Stimulated activated CD4-positive, alpha-beta T cell treated with anti-CD3 and anti-CD28 coated beads, TNF-alpha, amount 100 ng/mL, for 1 hour (primary cell): ENCODE data around the gene CAMTA2.
A peak's percentile ranks its signal among the peaks of the same experiment; 100 is the strongest.
"Not testable (repeated sequence)": the region's sequence is repeated elsewhere in the genome, so short reads cannot be mapped to it uniquely, and the experiment has no call there.

Source experiments
- DNase-seq, 3 donors: peaks; one replicate each; pipeline ENCODE4 v3.0.0-alpha.2; 2020; ENCODE audit warnings: low read depth in 3 of 3, low spot score in 1 of 3

Gene CAMTA2

DNA sequence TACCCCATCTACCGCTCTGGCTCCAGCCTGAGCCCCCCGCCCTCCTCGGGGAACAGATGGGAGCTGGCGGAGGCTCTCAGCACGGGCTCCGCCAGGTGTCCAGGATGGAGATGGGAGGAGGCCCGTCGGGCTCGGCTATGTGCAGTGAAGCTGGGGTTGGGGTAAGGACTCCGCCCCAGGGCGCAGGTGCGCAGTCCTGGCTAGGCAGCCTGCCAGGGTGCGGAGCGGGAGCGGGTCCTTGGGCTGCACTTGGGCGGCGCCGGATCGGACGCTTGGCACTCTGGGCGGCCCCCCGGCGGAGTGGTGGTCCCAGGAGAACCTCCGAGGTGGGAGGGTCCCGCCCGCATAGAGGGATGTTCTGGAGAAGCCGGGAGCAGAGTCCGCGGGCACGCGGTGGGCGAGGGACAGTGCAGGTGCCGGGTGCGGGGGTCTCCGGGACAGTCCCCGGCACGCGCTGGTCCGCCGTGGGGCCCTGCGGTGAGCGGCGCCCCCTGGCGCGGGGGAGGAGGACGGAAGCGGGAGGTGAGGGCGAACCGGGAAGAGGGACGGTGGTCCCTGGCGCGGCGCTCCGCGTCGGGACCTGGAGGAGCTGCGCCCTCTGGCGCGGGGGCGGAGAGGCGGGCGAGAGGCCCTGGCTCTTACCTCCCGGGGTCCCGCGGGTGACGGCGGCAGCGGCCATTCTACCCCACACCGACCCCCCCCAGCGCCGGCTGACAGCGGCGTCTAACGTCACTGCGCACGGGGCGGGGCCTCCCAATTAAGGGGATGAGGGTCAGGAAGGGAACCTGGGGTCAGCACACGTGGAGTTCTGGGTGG, at the start of gene CAMTA2:
Gene CAMTA2, minus strand, starts transcription at position 725 of the 816 bp plus-strand sequence. CDS start 1,453 bp downstream, outside the sequence.
- DNase-seq = peak; percentile 65 to 86 (median 65)

DNA sequence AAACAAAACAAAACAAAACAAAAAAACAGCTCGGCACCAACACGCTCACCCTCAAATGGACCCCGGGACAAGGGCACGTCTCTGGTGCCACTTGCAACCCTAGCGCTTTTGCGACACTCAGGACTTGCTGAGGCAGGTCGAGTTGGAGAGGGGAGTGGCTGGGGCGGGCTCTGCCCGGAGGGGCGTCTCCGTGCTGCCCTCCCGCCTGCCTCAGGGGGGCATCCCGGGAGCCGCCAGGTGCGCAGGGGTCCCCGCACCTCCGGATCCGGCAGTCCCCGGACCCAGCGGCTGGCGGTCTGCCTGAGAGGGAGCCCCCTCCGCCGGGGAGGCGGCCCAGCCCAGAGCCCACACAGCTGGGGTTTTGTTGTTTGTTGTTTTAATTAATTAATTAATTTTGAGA, 47.8 kb upstream of the CAMTA2 start, which contains the start of gene SLC52A1:
Gene SLC52A1, minus strand, starts transcription at position 112 of the 400 bp plus-strand sequence. CDS start 820 bp downstream, outside the sequence.
- no peak for DNase-seq

- no peak for DNase-seq
Measured at GRCh38 chr17:5034651-5035050, 47.2 kb upstream of the CAMTA2 start.

GRCh38 chr17:5034063-5034462, 46.6 kb upstream of the CAMTA2 start:
- no peak for DNase-seq

DNA sequence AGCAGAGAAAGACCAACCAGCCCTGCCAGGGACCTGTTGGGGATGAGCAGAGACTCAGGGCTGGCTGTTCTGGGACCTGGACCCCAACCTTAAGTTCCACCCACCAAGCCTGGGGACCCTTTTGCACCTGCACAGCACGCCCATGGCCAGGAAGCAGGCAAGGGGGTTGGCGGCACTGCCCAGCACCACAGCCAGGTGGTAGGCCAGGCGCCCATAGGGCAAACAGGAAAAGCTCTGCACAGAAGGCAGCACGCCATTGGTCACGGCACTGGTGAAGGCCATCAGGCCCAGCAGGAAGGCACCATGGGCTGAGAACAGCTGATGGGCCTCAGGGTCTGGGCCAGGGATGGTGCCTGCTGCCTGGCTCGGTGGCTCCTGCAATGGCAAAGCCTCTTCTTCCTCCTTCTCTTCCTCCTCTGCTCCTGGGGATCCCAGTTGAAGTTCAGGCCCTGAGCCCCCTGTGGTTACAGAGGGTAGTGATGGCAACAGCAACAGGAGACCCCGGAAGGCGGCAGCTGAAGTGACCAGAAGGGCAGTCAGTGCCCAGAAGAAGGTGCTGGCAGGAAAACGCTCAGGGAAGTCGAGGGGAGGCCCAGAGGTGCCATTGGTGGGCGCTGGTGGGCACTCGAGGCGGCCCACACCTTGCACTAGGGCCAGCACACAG, 46.0 kb upstream of the CAMTA2 start:
- DNase-seq = no peak

DNA sequence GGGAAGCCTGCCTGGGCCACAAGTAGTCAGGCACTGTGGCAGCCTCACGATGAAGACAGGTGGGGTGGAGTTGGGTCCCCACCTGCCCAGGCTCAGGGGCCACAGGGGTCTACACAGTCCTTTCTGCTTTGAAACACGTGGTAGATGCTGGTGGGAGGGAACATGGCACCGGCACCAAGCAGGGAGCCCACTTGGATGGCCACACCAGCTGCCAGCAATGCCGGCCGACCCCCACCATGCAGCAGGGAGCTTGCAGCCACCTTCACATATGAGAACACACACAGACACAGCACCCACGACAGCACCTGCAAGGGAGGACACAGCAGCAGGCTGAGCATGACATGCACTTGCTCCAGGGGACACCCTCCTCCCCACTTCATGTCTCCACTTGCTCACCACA, 45.4 kb upstream of the CAMTA2 start:
- DNase-seq = no peak

DNA sequence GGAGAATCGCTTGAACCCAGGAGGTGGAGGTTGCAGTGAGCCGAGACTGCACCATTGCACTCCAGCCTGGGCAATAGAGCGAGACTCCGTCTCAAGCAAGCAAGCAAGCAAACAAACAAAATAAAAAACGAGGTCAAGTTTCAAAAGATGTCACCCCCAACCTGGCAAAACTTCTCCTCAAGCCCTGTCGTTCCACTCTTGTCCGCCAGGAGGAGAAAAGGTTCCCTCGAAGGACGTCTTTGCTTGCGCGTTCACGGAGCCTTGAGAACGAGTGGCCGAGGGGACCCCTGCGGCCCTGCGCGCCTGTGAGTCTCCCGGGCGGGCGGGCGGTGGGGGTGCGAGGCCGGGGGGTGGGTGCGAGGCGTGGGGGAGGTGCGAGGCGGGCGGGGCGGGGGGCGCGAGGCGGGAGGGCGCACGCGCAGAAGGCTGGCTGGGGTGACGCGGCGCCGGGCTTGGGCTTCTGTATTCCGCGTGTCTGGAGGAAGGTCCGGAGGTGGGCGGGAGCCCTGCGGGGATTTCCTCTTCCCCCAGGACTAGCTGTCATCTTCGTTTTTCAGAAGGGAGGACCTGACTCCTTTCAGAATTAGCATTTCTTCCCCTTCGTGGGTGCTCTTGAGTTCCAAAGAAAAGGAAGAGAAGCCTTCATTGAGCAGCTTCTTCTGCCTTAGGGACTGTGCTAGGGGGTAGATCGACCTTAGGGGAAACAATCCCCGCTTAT, 44.0 kb upstream of the CAMTA2 start:
- DNase-seq = peak; percentile 60 to 76 (median 66)

DNA sequence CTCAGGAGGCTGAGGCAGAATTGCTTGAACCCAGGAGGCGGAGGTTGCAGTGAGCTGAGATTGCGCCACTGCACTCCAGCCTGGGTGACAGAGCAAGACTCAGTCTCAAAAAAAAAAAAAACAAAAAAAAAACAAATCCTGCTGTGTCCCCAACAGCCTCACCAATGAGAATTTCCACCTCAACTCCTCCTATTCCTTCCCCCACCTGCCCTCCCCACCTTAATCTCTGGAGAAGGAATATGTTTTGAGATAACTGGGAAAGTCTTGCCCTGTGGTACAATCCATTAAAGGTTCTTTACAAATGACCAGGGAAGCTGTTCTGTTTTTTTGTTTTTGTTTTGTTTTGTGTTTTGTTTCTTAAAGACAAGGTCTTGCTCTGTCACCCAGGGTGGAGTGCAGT, 42.7 kb upstream of the CAMTA2 start:
- DNase-seq = not testable (repeated sequence)

DNA sequence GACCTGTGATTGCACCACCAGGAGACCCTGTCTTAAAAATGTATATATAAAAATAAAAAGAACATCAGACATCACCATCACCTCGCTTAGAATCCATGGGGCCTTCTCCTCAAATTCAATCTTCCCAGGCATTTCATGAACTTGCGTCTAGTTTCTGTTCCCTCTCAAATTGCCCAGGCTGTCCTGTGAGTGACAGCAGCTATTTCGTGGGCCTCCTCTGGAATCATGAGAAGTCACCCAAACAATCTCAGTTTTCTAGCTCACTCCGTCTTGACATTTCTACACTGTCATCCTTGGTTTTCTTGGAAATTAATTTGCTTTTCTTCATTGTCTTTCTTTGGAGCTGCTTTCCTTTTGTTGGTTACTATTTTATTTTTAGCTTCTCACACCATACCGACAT, 40.4 kb upstream of the CAMTA2 start:
- no peak for DNase-seq

DNA sequence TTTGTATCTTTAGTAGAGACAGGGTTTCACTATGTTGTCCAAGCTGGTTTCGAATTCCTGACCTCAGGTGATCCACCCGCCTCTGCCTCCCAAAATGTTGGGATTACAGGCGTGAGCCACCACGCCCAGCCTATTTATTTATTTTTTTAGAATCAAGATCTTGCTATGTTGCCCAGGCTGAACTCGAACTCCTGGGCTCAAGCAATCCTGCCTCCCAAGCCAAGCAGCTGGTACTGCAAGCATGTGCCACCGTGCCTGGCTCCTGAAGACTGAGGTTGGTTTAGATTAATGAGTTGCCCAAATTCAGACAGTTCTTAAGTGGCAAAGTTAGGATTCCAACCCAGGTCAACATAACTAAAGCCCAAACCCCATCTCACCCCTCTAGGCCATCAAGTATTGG, 39.8 kb upstream of the CAMTA2 start:
- no peak for DNase-seq

DNA sequence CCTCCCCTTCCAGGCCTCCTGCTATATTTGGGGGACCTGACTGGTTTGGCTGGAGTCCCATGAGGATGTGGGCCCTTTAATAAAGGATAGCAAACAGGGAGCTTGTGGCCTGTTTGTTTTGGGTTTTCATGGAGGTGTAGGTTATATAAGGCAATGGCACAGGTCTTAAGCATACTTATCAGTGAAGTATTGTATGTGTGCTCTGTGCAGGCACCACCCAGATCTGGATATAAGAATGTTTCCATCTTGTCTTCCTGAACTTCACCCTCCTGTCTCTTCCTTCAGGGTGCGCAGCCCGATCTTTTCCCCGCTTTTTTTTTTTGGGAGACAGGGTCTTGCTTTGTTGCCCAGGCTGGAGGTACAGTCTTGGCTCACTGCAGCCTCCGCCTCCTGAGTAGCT, 37.1 kb upstream of the CAMTA2 start:
- DNase-seq = no peak

- no peak for DNase-seq
Measured at GRCh38 chr17:5023588-5024147, 36.2 kb upstream of the CAMTA2 start.

- DNase-seq = no peak
Measured at GRCh38 chr17:5022171-5022711, 34.8 kb upstream of the CAMTA2 start.

- no peak for DNase-seq
Measured at GRCh38 chr17:5020502-5021023, 33.1 kb upstream of the CAMTA2 start.

DNA sequence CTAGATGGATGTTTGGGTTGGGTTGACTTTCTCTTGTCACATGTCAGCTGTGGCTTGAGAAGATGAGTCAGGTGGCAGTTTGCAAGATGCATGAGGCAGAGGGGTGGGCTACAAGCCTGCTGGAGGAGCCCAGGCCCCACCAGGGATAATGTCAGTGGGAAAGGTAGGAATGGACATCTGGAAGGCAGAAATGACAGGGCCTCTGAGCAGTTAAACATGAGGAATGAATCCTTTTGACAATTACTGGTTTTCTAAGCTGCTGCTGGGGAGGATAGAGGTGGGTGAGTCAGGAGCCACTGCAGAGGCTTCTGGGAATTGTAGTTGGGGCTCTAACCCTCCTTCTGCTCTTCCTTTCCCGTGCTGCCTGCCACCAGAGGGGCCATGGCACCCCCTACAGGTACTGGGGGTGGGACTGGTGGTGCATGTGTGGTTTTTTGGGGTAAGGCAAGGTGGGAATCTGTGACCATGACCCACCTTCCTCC, 32.0 kb upstream of the CAMTA2 start:
- DNase-seq = no peak

- DNase-seq = no peak
Measured at GRCh38 chr17:5014357-5014756, 26.9 kb upstream of the CAMTA2 start.

DNA sequence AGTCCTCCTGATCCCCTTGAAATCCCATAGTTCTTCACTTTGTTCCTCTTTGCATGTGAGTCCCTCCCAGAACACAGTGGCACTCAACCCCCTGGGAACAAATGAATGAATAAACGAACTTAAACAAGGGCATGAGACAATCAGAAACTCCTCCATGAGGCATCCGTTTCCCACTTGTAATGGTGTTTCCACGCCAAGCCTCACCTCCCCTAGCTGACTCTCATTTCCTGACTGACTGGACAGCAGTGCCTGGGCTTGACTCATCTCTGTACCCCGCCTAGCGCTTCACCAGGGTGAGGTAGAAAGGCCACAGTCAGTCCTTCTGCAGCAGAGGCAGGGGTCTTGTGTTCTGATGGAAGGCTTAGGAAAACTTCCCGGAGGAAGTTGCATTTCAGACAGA, 24.5 kb upstream of the CAMTA2 start:
- DNase-seq = no peak

GRCh38 chr17:5003214-5003867, 15.9 kb upstream of the CAMTA2 start:
- DNase-seq = no peak

GRCh38 chr17:5002121-5002788, 14.8 kb upstream of the CAMTA2 start:
- DNase-seq = no peak

DNA sequence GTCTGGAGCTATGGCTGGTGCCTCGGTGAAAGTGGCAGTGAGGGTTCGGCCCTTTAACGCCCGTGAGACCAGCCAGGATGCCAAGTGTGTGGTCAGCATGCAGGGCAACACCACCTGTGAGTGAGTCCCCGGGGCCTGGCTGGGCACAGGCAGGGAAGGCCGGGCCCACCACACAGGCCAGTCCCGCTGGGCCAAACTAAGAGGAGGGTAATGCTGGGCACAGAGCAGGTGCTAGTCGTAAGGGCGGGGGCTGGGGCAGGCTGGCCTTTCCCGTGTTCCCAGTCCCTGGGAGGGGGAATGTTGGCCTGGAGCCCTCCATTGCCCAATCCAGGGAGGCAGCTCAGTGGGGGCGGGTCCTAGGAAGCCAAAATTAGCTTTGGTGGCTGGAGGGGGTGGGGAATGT, 12.8 kb upstream of the CAMTA2 start:
- DNase-seq = no peak
